Measurements from ENCODE around the gene ADGRL4. TPM values are rescaled to one million over a fixed set of nuclear protein-coding genes. Genes with fewer than 3 reads are reported as not detected.

Gene ADGRL4
- total RNA-seq, 4 donors from 2014 or later: 14.5 to 46.6 (median 17.8) TPM

DNA sequence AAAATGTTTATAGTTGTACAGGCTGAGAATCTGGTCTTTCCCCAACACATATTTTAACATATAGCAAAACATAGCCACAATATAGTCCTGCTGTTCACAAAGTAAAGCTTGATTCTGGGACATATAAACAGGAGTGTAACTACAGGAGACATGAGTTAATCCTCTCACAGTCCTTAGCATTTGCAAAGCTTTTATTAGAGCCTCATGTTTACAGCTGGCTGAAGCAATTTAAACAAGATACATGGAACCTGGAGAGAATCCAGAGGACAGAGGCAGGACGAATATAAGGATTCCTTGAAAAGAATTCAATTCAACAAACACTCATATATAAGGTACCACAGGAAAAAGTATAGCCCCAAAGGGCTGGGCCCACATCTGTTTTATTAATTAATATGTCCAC is 163.4 kb downstream of the ADGRL4 start:
- TF ChIP-seq CTCF (IDR thresholded peaks at IDR 0.05): no peak
- no peak for TF ChIP-seq EP300 (IDR thresholded peaks at IDR 0.05)
- no peak for TF ChIP-seq POLR2AphosphoS5 (IDR thresholded peaks at IDR 0.05)
- no peak for TF ChIP-seq POLR2A (IDR thresholded peaks at IDR 0.05)
- Histone ChIP-seq H3K4me1 (peaks cover 4 to 45% (median 12%) of the 10 kb centered on the region in 3 donors), H3K27ac (peak overlapping the region in 1 of 4 donors; percentile 30), H3K4me3 (no peak overlapping the region), H3K9me3 (no peaks in the 10 kb centered on the region), H3K36me3 (no peaks in the 10 kb centered on the region), H3K27me3 (no peaks in the 10 kb centered on the region)
- no peak for ATAC-seq
- WGBS, 2 donors (ENCODE audit: low coverage in 1 of 2): 0 to 11% methylated on average over 1 of the region's 1 CpG

GRCh38 chr1:78840453-78841271 is 165.9 kb downstream of the ADGRL4 start:
- 13 to 22% methylated on average over 6 of the region's 8 CpGs for WGBS, 2 donors (ENCODE audit: low coverage in 1 of 2)
- H3K36me3 ChIP-seq: no peaks in the 10 kb centered on the region
- no peaks in the 10 kb centered on the region for H3K27me3 ChIP-seq
- TF ChIP-seq EP300 (IDR thresholded peaks at IDR 0.05) (no peak), POLR2AphosphoS5 (IDR thresholded peaks at IDR 0.05) (no peak), POLR2A (IDR thresholded peaks at IDR 0.05) (no peak), CTCF (IDR thresholded peaks at IDR 0.05) (no peak)
- no peak overlapping the region for H3K27ac ChIP-seq
- H3K4me3 ChIP-seq: no peak overlapping the region
- no peak for ATAC-seq
- H3K4me1 ChIP-seq: peaks cover 4 to 45% (median 12%) of the 10 kb centered on the region in 3 donors
- H3K9me3 ChIP-seq: no peaks in the 10 kb centered on the region
